Subcutaneous abdominal adipose tissue (tissue), 5 donors: ENCODE data around the gene FILIP1L.
A peak's percentile ranks its signal among the peaks of the same experiment; 100 is the strongest.

Experiments used
- H3K27ac ChIP-seq: one replicate; pipeline ENCODE4 v1.7.0; 2013; ENCODE audit warnings: low read depth, mild to moderate bottlenecking, inconsistent platforms, low read length, moderate library complexity
- H3K27me3 ChIP-seq, 5 donors: one replicate each; pipeline ENCODE4 v1.7.0; 2013; ENCODE audit warnings: low read length in 5 of 5, inconsistent platforms in 1 of 5; ENCODE audit not compliant: control insufficient read depth in 5 of 5, insufficient read depth in 4 of 5
- H3K36me3 ChIP-seq, 5 donors: one replicate each; pipeline ENCODE4 v1.7.0; 2013; ENCODE audit warnings: low read length in 5 of 5; ENCODE audit not compliant: control insufficient read depth in 5 of 5, insufficient read depth in 5 of 5
- H3K4me1 ChIP-seq, 5 donors: one replicate each; pipeline ENCODE4 v1.7.0; 2013; ENCODE audit warnings: low read length in 5 of 5, mild to moderate bottlenecking in 3 of 5, moderate library complexity in 1 of 5; ENCODE audit not compliant: control insufficient read depth in 5 of 5, insufficient read depth in 5 of 5
- H3K4me3 ChIP-seq, 5 donors: one replicate each; pipeline ENCODE4 v1.7.0; 2013; ENCODE audit warnings: low read length in 5 of 5, low read depth in 1 of 5
- H3K9ac ChIP-seq, 5 donors: one replicate each; pipeline ENCODE4 v1.7.0; 2013; ENCODE audit warnings: low read length in 5 of 5, mild to moderate bottlenecking in 4 of 5, moderate library complexity in 3 of 5
- H3K9me3 ChIP-seq, 5 donors: one replicate each; pipeline ENCODE4 v1.7.0; 2013; ENCODE audit warnings: low read length in 5 of 5; ENCODE audit not compliant: control insufficient read depth in 5 of 5
- donor health status: healthy.
- donor health status: healthy.
- donor health status: healthy.
- donor health status: healthy.
- donor health status: healthy.

Gene FILIP1L

GRCh38 chr3:99961756-99962515 is 152.4 kb downstream of the FILIP1L start:
- Histone ChIP-seq H3K9me3 (no peaks in the 10 kb centered on the region), H3K4me1 (peaks cover 0 to 18% (median 15%) of the 10 kb centered on the region in 5 donors), H3K9ac (no peak overlapping the region), H3K27ac (no peak overlapping the region), H3K4me3 (no peak overlapping the region), H3K36me3 (no peaks in the 10 kb centered on the region), H3K27me3 (no peaks in the 10 kb centered on the region)

- peaks cover 0 to 15% (median 12%) of the 10 kb centered on the region in 5 donors for H3K4me1 ChIP-seq
- H3K27ac ChIP-seq, result peak overlapping the region; percentile 6
- no peaks in the 10 kb centered on the region for H3K9me3 ChIP-seq
- H3K27me3 ChIP-seq, result no peaks in the 10 kb centered on the region
- peak overlapping the region in 2 of 5 donors; percentile 7 to 24 for H3K4me3 ChIP-seq
- no peaks in the 10 kb centered on the region for H3K36me3 ChIP-seq
- no peak overlapping the region for H3K9ac ChIP-seq
Measured at GRCh38 chr3:99960941-99961340, 153.4 kb downstream of the FILIP1L start.

GRCh38 chr3:99960123-99960878 is 154.0 kb downstream of the FILIP1L start:
- Histone ChIP-seq H3K27me3 (no peaks in the 10 kb centered on the region), H3K4me3 (peak overlapping the region in 1 of 5 donors; percentile 24), H3K4me1 (peaks cover 0 to 20% (median 12%) of the 10 kb centered on the region in 5 donors), H3K36me3 (no peaks in the 10 kb centered on the region), H3K9ac (no peak overlapping the region), H3K9me3 (no peaks in the 10 kb centered on the region), H3K27ac (peak overlapping the region; percentile 6)

- H3K4me1 ChIP-seq, result peaks cover 0 to 21% (median 12%) of the 10 kb centered on the region in 5 donors
- no peak overlapping the region for H3K9ac ChIP-seq
- H3K27me3 ChIP-seq, result no peaks in the 10 kb centered on the region
- H3K27ac ChIP-seq, result no peak overlapping the region
- H3K9me3 ChIP-seq, result no peaks in the 10 kb centered on the region
- no peak overlapping the region for H3K4me3 ChIP-seq
- no peaks in the 10 kb centered on the region for H3K36me3 ChIP-seq
Measured at GRCh38 chr3:99958222-99958912, 155.9 kb downstream of the FILIP1L start.

- no peak overlapping the region for H3K4me3 ChIP-seq
- no peaks in the 10 kb centered on the region for H3K36me3 ChIP-seq
- no peaks in the 10 kb centered on the region for H3K27me3 ChIP-seq
- H3K9ac ChIP-seq, result no peak overlapping the region
- H3K4me1 ChIP-seq, result peaks cover 0 to 21% (median 12%) of the 10 kb centered on the region in 5 donors
- no peak overlapping the region for H3K27ac ChIP-seq
- H3K9me3 ChIP-seq, result no peaks in the 10 kb centered on the region
Measured at GRCh38 chr3:99957151-99957796, 157.0 kb downstream of the FILIP1L start.

- Histone ChIP-seq H3K9ac (no peak overlapping the region), H3K27ac (no peak overlapping the region), H3K27me3 (no peaks in the 10 kb centered on the region), H3K4me1 (peaks cover 0 to 16% (median 6%) of the 10 kb centered on the region in 5 donors), H3K9me3 (no peaks in the 10 kb centered on the region), H3K4me3 (no peak overlapping the region), H3K36me3 (no peaks in the 10 kb centered on the region)
Measured at GRCh38 chr3:99955773-99956562, 158.3 kb downstream of the FILIP1L start.

- Histone ChIP-seq H3K9me3 (no peaks in the 10 kb centered on the region), H3K4me3 (no peak overlapping the region), H3K9ac (no peak overlapping the region), H3K27me3 (no peaks in the 10 kb centered on the region), H3K36me3 (no peaks in the 10 kb centered on the region), H3K4me1 (peaks cover 0 to 7% (median 0%) of the 10 kb centered on the region in 5 donors), H3K27ac (no peak overlapping the region)
Measured at GRCh38 chr3:99954914-99955644, 159.2 kb downstream of the FILIP1L start.

GRCh38 chr3:99953596-99953995 is 160.7 kb downstream of the FILIP1L start:
- no peaks in the 10 kb centered on the region for H3K27me3 ChIP-seq
- H3K9me3 ChIP-seq, result no peaks in the 10 kb centered on the region
- H3K4me3 ChIP-seq, result no peak overlapping the region
- no peak overlapping the region for H3K9ac ChIP-seq
- peaks cover 0 to 7% (median 0%) of the 10 kb centered on the region in 5 donors for H3K4me1 ChIP-seq
- H3K36me3 ChIP-seq, result no peaks in the 10 kb centered on the region
- no peak overlapping the region for H3K27ac ChIP-seq

- Histone ChIP-seq H3K27ac (no peak overlapping the region), H3K9ac (no peak overlapping the region), H3K9me3 (no peaks in the 10 kb centered on the region), H3K4me1 (peaks cover 0 to 7% (median 0%) of the 10 kb centered on the region in 5 donors), H3K4me3 (no peak overlapping the region), H3K27me3 (no peaks in the 10 kb centered on the region), H3K36me3 (no peaks in the 10 kb centered on the region)
Measured at GRCh38 chr3:99952306-99952705, 162.0 kb downstream of the FILIP1L start.
